SK-N-SH (cell line): ENCODE data around the gene PBX1.

Experiments
- CTCF ChIP-seq: fragments of 200-600 bp; sonication (generic); IDR thresholded peaks from 2 replicates; pipeline ENCODE4 v1.6.1; 2017; ENCODE audit warnings: antibody characterized with exemption, mild to moderate bottlenecking, moderate library complexity
- EP300 ChIP-seq, 2 experiments: IDR thresholded peaks; 2 replicates each; pipeline versions ENCODE4 v1.4.0 to v1.6.1; 2012; ENCODE audit warnings: borderline replicate concordance in 1 of 2, low read depth in 1 of 2, low read length in 1 of 2
- JUND ChIP-seq: IDR thresholded peaks from 2 replicates; pipeline ENCODE4 v1.4.0; 2012
- POLR2AphosphoS5 ChIP-seq: IDR thresholded peaks from 2 replicates; pipeline ENCODE4 v1.6.1; 2012; ENCODE audit warnings: low read depth, low read length
- RAD21 ChIP-seq: IDR thresholded peaks from 2 replicates; pipeline ENCODE4 v1.6.1; 2012; ENCODE audit warnings: mild to moderate bottlenecking, low read length
- SIN3A ChIP-seq: IDR thresholded peaks from 2 replicates; pipeline ENCODE4 v1.6.1; 2012; ENCODE audit warnings: low read depth, mild to moderate bottlenecking, low read length, moderate library complexity, borderline replicate concordance
- USF2 ChIP-seq: fragments of 150-350 bp; IDR thresholded peaks from 2 replicates; pipeline ENCODE4 v1.6.1; 2017; ENCODE audit warnings: antibody characterized with exemption, low read length, low read depth, borderline replicate concordance
- TF ChIP-seq, protein P1 (sequence below): IDR thresholded peaks from 2 replicates; pipeline ENCODE4 v1.6.1; 2012; ENCODE audit warnings: mild to moderate bottlenecking, low read depth, low read length, moderate library complexity
- TF ChIP-seq, protein P2 (sequence below): IDR thresholded peaks from 2 replicates; pipeline ENCODE4; 2012
- TF ChIP-seq, protein P3 (sequence below): IDR thresholded peaks from 2 replicates; pipeline ENCODE4 v1.4.0; 2012; ENCODE audit warnings: low read depth, borderline replicate concordance

DNA sequence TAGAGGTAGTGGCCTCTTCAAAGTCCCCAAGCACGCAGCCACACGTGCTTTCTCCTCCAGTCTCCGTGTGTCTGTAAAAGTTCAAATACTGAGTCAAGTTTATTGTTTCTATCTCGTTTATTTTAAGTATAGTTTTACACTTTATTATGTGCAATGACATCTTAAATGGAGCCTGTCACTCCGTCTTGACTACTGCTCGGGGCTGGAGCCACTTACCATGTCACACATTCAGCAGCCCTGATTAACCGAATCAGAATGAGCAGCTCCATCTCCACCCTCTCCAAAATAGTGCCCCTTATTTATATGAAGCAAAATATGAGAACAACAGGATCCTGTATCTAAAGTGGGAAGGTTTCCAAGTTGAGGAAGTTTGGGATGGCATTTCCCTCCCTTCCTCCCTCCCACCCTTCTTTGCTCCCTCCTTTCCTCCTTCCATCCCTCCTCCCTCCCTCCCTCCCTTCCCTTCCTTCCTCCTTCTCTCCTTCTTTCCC lies 201.0 kb downstream of the PBX1 start:
- TF ChIP-seq RAD21 (no peak), CTCF (no peak), POLR2AphosphoS5 (no peak), JUND (no peak), EP300 (IDR thresholded peaks at IDR 0.05; ENCODE audit: borderline replicate concordance in 1 of 2, low read depth in 1 of 2, low read length in 1 of 2) (no peak), SIN3A (no peak), USF2 (no peak)
- TF ChIP-seq, protein P1, sequence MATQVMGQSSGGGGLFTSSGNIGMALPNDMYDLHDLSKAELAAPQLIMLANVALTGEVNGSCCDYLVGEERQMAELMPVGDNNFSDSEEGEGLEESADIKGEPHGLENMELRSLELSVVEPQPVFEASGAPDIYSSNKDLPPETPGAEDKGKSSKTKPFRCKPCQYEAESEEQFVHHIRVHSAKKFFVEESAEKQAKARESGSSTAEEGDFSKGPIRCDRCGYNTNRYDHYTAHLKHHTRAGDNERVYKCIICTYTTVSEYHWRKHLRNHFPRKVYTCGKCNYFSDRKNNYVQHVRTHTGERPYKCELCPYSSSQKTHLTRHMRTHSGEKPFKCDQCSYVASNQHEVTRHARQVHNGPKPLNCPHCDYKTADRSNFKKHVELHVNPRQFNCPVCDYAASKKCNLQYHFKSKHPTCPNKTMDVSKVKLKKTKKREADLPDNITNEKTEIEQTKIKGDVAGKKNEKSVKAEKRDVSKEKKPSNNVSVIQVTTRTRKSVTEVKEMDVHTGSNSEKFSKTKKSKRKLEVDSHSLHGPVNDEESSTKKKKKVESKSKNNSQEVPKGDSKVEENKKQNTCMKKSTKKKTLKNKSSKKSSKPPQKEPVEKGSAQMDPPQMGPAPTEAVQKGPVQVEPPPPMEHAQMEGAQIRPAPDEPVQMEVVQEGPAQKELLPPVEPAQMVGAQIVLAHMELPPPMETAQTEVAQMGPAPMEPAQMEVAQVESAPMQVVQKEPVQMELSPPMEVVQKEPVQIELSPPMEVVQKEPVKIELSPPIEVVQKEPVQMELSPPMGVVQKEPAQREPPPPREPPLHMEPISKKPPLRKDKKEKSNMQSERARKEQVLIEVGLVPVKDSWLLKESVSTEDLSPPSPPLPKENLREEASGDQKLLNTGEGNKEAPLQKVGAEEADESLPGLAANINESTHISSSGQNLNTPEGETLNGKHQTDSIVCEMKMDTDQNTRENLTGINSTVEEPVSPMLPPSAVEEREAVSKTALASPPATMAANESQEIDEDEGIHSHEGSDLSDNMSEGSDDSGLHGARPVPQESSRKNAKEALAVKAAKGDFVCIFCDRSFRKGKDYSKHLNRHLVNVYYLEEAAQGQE: no peak
- TF ChIP-seq, protein P2, sequence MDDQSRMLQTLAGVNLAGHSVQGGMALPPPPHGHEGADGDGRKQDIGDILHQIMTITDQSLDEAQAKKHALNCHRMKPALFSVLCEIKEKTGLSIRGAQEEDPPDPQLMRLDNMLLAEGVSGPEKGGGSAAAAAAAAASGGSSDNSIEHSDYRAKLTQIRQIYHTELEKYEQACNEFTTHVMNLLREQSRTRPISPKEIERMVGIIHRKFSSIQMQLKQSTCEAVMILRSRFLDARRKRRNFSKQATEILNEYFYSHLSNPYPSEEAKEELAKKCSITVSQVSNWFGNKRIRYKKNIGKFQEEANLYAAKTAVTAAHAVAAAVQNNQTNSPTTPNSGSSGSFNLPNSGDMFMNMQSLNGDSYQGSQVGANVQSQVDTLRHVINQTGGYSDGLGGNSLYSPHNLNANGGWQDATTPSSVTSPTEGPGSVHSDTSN: no peak
- TF ChIP-seq, protein P3, sequence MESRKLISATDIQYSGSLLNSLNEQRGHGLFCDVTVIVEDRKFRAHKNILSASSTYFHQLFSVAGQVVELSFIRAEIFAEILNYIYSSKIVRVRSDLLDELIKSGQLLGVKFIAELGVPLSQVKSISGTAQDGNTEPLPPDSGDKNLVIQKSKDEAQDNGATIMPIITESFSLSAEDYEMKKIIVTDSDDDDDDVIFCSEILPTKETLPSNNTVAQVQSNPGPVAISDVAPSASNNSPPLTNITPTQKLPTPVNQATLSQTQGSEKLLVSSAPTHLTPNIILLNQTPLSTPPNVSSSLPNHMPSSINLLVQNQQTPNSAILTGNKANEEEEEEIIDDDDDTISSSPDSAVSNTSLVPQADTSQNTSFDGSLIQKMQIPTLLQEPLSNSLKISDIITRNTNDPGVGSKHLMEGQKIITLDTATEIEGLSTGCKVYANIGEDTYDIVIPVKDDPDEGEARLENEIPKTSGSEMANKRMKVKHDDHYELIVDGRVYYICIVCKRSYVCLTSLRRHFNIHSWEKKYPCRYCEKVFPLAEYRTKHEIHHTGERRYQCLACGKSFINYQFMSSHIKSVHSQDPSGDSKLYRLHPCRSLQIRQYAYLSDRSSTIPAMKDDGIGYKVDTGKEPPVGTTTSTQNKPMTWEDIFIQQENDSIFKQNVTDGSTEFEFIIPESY: no peak
